Neural cell (in vitro differentiated cells): ENCODE measurements around the gene HAVCR1.
"Not testable (repeated sequence)": the region's sequence is repeated elsewhere in the genome, so short reads cannot be mapped to it uniquely, and the experiment has no call there.

ENCODE experiments used
- CTCF ChIP-seq: fragments of 450-650 bp; IDR thresholded peaks from 2 replicates; pipeline ENCODE4 v1.5.1; 2014; ENCODE audit warnings: antibody characterized with exemption, mild to moderate bottlenecking, moderate library complexity; ENCODE audit not compliant: poor library complexity, severe bottlenecking
- EP300 ChIP-seq: fragments of 450-650 bp; conservative IDR thresholded peaks from 2 replicates; pipeline ENCODE4 v1.6.1; 2014; ENCODE audit warnings: antibody characterized with exemption, mild to moderate bottlenecking, moderate library complexity; ENCODE audit not compliant: poor library complexity, severe bottlenecking
- MXI1 ChIP-seq: fragments of 450-650 bp; conservative IDR thresholded peaks from 2 replicates; pipeline ENCODE4 v1.6.1; 2014; ENCODE audit warnings: antibody characterized with exemption, mild to moderate bottlenecking; ENCODE audit not compliant: poor library complexity, severe bottlenecking
- POLR2AphosphoS5 ChIP-seq: IDR thresholded peaks from 2 replicates; pipeline ENCODE4 v1.6.1; 2012

- TF ChIP-seq CTCF, MXI1, EP300, POLR2AphosphoS5: not testable (repeated sequence)
These were observed 2.1 kb downstream of the HAVCR1 start for GRCh38 chr5:157056848-157057247.
